Measurements from ENCODE around the gene SCP2D1. TPM values are rescaled to one million over a fixed set of nuclear protein-coding genes. Genes with fewer than 3 reads are reported as not detected.

Gene SCP2D1
- not detected for total RNA-seq

DNA sequence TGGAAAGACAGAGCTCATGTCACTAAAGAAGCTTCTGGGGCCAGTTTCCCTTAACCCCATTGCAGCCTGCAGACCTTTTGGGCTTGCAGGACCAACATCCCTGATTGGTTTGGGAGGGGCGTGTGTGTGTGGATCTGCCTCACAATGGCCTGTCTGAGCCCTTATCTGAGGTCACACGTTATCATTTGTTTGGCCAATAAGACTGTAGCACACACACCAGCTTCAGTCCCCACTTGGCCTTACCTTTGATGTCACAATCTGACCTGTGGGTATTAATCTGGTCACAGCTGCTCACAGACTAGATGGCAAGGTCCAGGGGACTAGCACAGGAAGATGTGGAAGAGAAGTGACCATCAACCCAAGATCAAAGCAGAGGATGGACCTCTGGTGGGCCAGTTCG, at the start of gene SCP2D1:
TSS of gene SCP2D1 (plus strand) at position 301 of the 400 bp plus-strand sequence. CDS start at position 334, 33 bp downstream.

Other genes with a start within 250 kb of the SCP2D1 start
- 116 TPM for gene SMIM26, start 246.4 kb upstream of the SCP2D1 start, total RNA-seq
- gene DTD1, start 225.7 kb upstream of the SCP2D1 start, total RNA-seq: 49.6 TPM

Data from camera-type eye (tissue), 1 donor.